ENCODE results near the gene NT5C1A. TPM values are rescaled to one million over a fixed set of nuclear protein-coding genes. Genes with fewer than 3 reads are reported as not detected.

Gene NT5C1A
- total RNA-seq, 2 experiments from 2014 or later = 1.1 to 1.3 TPM

DNA sequence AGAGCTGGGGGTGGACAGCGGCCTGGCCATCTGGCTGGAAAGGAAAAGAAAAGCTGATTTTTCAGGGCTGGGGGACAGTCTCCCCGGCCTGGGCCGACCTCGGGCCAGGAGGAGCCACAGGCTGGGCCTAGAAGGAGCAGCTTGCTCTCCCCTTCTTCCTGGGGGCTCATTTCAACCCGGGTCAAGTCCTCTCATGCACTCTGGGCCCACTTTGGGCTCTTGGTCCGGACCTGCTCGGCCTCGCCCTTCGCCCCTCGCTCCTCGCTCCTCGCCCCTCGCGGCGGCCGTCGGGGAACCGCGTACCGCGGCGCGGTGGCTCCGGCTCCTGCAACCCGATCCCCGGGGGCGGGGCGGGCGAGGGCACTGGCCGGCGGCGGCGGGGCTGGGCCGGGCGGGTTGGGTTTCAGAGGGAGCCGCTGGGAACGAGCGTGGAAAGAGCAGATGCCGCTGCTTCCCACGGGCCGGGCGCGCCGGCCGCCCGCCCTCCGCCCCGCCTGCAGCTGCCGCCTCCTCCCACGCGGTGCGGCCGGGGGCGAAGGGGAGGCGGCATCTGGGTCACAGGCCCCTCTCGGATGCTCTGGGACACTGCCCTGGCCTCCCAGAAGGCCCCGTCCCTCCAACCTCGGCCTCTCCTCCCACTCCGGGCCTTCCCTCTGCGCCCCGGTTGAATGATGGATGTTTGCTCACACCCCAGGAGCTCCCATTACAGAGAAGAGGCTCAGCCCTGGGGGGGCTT is 39.1 kb downstream of the NT5C1A start:
- POLR2A ChIA-PET = no interaction called here
- TF ChIP-seq, protein P1, sequence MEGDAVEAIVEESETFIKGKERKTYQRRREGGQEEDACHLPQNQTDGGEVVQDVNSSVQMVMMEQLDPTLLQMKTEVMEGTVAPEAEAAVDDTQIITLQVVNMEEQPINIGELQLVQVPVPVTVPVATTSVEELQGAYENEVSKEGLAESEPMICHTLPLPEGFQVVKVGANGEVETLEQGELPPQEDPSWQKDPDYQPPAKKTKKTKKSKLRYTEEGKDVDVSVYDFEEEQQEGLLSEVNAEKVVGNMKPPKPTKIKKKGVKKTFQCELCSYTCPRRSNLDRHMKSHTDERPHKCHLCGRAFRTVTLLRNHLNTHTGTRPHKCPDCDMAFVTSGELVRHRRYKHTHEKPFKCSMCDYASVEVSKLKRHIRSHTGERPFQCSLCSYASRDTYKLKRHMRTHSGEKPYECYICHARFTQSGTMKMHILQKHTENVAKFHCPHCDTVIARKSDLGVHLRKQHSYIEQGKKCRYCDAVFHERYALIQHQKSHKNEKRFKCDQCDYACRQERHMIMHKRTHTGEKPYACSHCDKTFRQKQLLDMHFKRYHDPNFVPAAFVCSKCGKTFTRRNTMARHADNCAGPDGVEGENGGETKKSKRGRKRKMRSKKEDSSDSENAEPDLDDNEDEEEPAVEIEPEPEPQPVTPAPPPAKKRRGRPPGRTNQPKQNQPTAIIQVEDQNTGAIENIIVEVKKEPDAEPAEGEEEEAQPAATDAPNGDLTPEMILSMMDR (IDR thresholded peaks at IDR 0.05) = no peak
- Mint-ChIP-seq H3K4me1 (ENCODE audit: low read depth) (no peaks in the 10 kb centered on the region), H3K27me3 (peaks cover 47% of the 10 kb centered on the region), H3K27ac (no peak overlapping the region), H3K9me3 (no peaks in the 10 kb centered on the region), H3K4me3 (no peak overlapping the region), H3K36me3 (ENCODE audit: low read depth) (no peaks in the 10 kb centered on the region)
- no peak overlapping the region for H3K4me3 ChIP-seq (ENCODE audit: low read length)
- DNase-seq = no peak
- no peaks in the 10 kb centered on the region for H3K36me3 ChIP-seq (ENCODE audit: insufficient read depth, low read length)
- no peak for ATAC-seq (ENCODE audit: poor library complexity)
- intact Hi-C loops (cut with DNase I, micrococcal nuclease) = no loop called here
- CTCF ChIA-PET = no interaction called here
- H3K9me3 ChIP-seq (ENCODE audit: control insufficient read depth in 1 of 2, insufficient read depth in 1 of 2, low read length in 2 of 2) = no peaks in the 10 kb centered on the region
- H3K27ac ChIP-seq (ENCODE audit: low read depth in 1 of 2, low read length in 2 of 2) = no peak overlapping the region
- no peaks in the 10 kb centered on the region for H3K4me1 ChIP-seq (ENCODE audit: insufficient read depth, low read length)
- peaks cover 7 to 15% of the 10 kb centered on the region in 2 experiments for H3K27me3 ChIP-seq (ENCODE audit: control insufficient read depth in 1 of 2, insufficient read depth in 2 of 2, low read length in 2 of 2)

DNA sequence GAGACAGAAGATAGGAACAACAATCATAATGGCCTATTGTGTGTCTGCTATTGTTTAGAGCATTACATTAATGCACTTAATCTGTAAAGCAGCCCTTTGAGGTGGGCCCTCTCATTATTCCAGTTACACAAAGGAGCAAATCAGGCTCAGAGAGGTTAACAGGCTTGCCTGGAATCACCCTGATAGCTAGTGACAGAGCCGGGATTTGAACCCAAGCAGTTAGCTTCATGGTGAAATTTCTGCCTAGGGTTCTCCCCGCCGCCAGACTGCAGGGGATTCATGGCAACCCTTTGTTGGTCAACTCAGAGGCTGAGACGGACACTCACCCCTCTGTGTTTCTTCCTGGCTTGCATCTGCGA is 39.6 kb downstream of the NT5C1A start:
- DNase-seq (no peak), ATAC-seq (ENCODE audit: poor library complexity) (no peak)
- no peak overlapping the region for H3K27ac Mint-ChIP-seq
- Histone ChIP-seq H3K9me3 (ENCODE audit: control insufficient read depth in 1 of 2, insufficient read depth in 1 of 2, low read length in 2 of 2) (no peaks in the 10 kb centered on the region), H3K4me3 (ENCODE audit: low read length) (no peak overlapping the region), H3K4me1 (ENCODE audit: insufficient read depth, low read length) (no peaks in the 10 kb centered on the region), H3K27me3 (ENCODE audit: control insufficient read depth in 1 of 2, insufficient read depth in 2 of 2, low read length in 2 of 2) (peaks cover 1 to 11% of the 10 kb centered on the region in 2 experiments), H3K27ac (ENCODE audit: low read depth in 1 of 2, low read length in 2 of 2) (no peak overlapping the region), H3K36me3 (ENCODE audit: insufficient read depth, low read length) (no peaks in the 10 kb centered on the region)
- ChIA-PET POLR2A (no interaction called here), CTCF (no interaction called here)
- no peaks in the 10 kb centered on the region for H3K36me3 Mint-ChIP-seq (ENCODE audit: low read depth)
- H3K9me3 Mint-ChIP-seq = no peaks in the 10 kb centered on the region
- no peaks in the 10 kb centered on the region for H3K4me1 Mint-ChIP-seq (ENCODE audit: low read depth)
- no peak overlapping the region for H3K4me3 Mint-ChIP-seq
- intact Hi-C loops (cut with DNase I, micrococcal nuclease) = no loop called here
- TF ChIP-seq, protein P1 (IDR thresholded peaks at IDR 0.05) = no peak
- H3K27me3 Mint-ChIP-seq = peaks cover 45% of the 10 kb centered on the region

DNA sequence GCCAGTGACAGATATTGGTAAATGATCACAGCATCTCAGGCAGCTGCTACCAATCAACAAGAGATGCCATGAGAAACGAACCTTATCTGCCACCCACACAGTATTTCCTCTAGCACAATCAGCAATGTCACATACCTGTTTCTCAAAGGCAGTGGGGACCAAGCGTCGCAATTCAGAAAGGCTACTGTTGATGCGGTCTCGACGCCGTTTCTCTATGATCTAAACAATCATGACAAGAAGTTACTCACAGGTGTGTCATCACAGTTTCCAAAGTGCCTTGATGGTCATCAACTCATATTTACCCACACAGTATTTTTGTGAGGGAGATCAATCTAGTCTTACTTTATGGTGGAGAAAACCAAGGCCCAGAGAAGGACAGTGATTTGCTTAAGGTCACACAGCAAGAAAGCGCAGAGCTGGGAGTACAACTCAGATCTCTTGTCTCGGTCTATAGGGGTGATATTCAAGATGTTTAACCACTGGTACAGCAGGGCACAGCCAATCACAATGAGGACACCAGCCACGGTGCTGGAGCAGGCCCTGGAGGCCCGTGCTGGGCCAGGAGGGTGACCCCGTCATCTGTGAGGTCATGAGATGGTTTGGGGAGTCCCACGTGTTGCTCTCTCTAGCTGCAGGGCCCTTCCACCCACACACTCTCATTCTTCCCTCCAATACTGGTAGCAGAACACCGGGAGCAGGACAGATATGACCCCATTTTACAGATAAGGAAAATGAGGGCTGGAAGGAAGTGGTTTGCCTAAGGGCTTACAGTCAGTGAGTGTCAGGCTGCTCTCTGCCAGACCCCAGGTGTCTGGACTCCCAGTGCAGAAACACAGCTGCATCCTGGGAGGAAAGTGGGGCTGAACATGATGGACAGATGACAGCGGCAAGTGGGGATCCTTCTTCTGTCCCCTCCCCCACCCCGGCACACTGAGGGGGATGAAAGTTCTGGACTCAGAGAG is 40.3 kb downstream of the NT5C1A start:
- H3K4me1 ChIP-seq (ENCODE audit: insufficient read depth, low read length) = no peaks in the 10 kb centered on the region
- Mint-ChIP-seq H3K4me3 (no peak overlapping the region), H3K36me3 (ENCODE audit: low read depth) (no peaks in the 10 kb centered on the region), H3K9me3 (no peaks in the 10 kb centered on the region), H3K27me3 (peaks cover 40% of the 10 kb centered on the region), H3K4me1 (ENCODE audit: low read depth) (no peaks in the 10 kb centered on the region), H3K27ac (no peak overlapping the region)
- H3K4me3 ChIP-seq (ENCODE audit: low read length) = no peak overlapping the region
- H3K36me3 ChIP-seq (ENCODE audit: insufficient read depth, low read length) = no peaks in the 10 kb centered on the region
- H3K9me3 ChIP-seq (ENCODE audit: control insufficient read depth in 1 of 2, insufficient read depth in 1 of 2, low read length in 2 of 2) = no peaks in the 10 kb centered on the region
- ChIA-PET POLR2A (no interaction called here), CTCF (no interaction called here)
- TF ChIP-seq, protein P1 (IDR thresholded peaks at IDR 0.05) = no peak
- DNase-seq = no peak
- no peak overlapping the region for H3K27ac ChIP-seq (ENCODE audit: low read depth in 1 of 2, low read length in 2 of 2)
- no peak for ATAC-seq (ENCODE audit: poor library complexity)
- H3K27me3 ChIP-seq (ENCODE audit: control insufficient read depth in 1 of 2, insufficient read depth in 2 of 2, low read length in 2 of 2) = peaks cover 0 to 10% of the 10 kb centered on the region in 2 experiments
- intact Hi-C loops (cut with DNase I, micrococcal nuclease) = no loop called here
